CD4-positive, alpha-beta T cell (primary cell): Measurements from ENCODE around the gene PUS7. TPM values are rescaled to one million over a fixed set of nuclear protein-coding genes. Genes with fewer than 3 reads are reported as not detected.

Experiments used
- ATAC-seq: fragments of 200-7000 bp; cut with Tn5 transposase; one replicate; pipeline ENCODE4 v1.10.0; 2022; ENCODE audit warnings: mild to moderate bottlenecking; ENCODE audit not compliant: poor library complexity
- CTCF ChIA-PET: fragments of 350-600 bp; sonication (Branson Sonifier 250); formaldehyde crosslinking; loops from one replicate; lab custom pipeline; 2021; ENCODE audit warnings: antibody characterized with exemption, inconsistent platforms; lab: Charles Lee
- POLR2A ChIA-PET: fragments of 350-600 bp; sonication (Branson Sonifier 250); formaldehyde crosslinking; loops from one replicate; lab custom pipeline; 2021; ENCODE audit warnings: antibody characterized with exemption, inconsistent platforms; lab: Charles Lee
- DNase-seq, 14 experiments: peaks; one replicate each; pipeline ENCODE4 v3.0.0-alpha.2; 2013 to 2020; ENCODE audit warnings: mixed read lengths in 2 of 14
- H3K27ac ChIP-seq, 2 donors: one replicate each; pipeline versions ENCODE4 v1.5.1 to v1.7.0; 2013; ENCODE audit warnings: low read length in 2 of 2, low read depth in 1 of 2, mild to moderate bottlenecking in 1 of 2
- H3K27me3 ChIP-seq, 2 experiments: 1 replicate in 1 of 2; 2 replicates in 1 of 2; pipeline versions ENCODE4 v1.6.1 to v1.7.0; 2013; ENCODE audit warnings: low read length in 2 of 2, control low read depth in 1 of 2, mild to moderate bottlenecking in 1 of 2, moderate library complexity in 1 of 2; ENCODE audit not compliant: insufficient read depth in 2 of 2, control insufficient read depth in 1 of 2
- H3K36me3 ChIP-seq: one replicate; pipeline ENCODE4 v1.6.1; 2013; ENCODE audit warnings: low read length, control low read depth; ENCODE audit not compliant: insufficient read depth
- H3K4me1 ChIP-seq: one replicate; pipeline ENCODE4 v1.6.1; 2013; ENCODE audit warnings: low read length, control low read depth; ENCODE audit not compliant: insufficient read depth
- H3K4me3 ChIP-seq: one replicate; pipeline ENCODE4 v1.5.1; 2013; ENCODE audit warnings: mild to moderate bottlenecking, low read length, moderate library complexity
- H3K9me3 ChIP-seq, 2 experiments: 1 replicate in 1 of 2; 2 replicates in 1 of 2; pipeline versions ENCODE4 v1.6.1 to v1.7.0; 2013; ENCODE audit warnings: low read length in 2 of 2, mild to moderate bottlenecking in 2 of 2, control low read depth in 1 of 2, moderate library complexity in 1 of 2; ENCODE audit not compliant: control insufficient read depth in 1 of 2, insufficient read depth in 1 of 2
- H3K27ac Mint-ChIP-seq: one replicate; pipeline ENCODE4 v1.8.0; 2020; ENCODE audit warnings: mixed read lengths
- H3K27me3 Mint-ChIP-seq: one replicate; pipeline ENCODE4 v1.8.0; 2021; ENCODE audit warnings: mixed read lengths
- H3K36me3 Mint-ChIP-seq: one replicate; pipeline ENCODE4 v1.8.0; 2021; ENCODE audit warnings: low read depth, mixed read lengths
- H3K4me1 Mint-ChIP-seq: one replicate; pipeline ENCODE4 v1.8.0; 2021; ENCODE audit warnings: low read depth, mixed read lengths
- H3K4me3 Mint-ChIP-seq: one replicate; pipeline ENCODE4 v1.8.0; 2020; ENCODE audit warnings: mild to moderate bottlenecking, mixed read lengths
- H3K9me3 Mint-ChIP-seq: one replicate; pipeline ENCODE4 v1.8.0; 2020; ENCODE audit warnings: mixed read lengths
- intact Hi-C, 2 experiments: fragments of 100-400 bp; cut with DNase I in 1 of 2; cut with micrococcal nuclease in 1 of 2; formaldehyde crosslinking; loops; one replicate each; pipeline versions ENCODE4 v1.15.1 to v1.9.0; 2023 to 2025; cut with DNase I, micrococcal nuclease
- total RNA-seq, 174 experiments: library from RNA in 2 of 174; stranded (reverse) in 2 of 174; gene quantifications; one replicate each; pipeline ENCODE4 v1.2.3 and lab custom pipeline; 2021 to 2026
- TF ChIP-seq, protein P1 (sequence below): fragments of 200-600 bp; IDR thresholded peaks from one replicate; pipeline ENCODE4 v1.8.0; 2022; ENCODE audit warnings: antibody characterized with exemption, mild to moderate bottlenecking

Gene PUS7
- total RNA-seq, 2 experiments from 2014 or later = 2.7 TPM

DNA sequence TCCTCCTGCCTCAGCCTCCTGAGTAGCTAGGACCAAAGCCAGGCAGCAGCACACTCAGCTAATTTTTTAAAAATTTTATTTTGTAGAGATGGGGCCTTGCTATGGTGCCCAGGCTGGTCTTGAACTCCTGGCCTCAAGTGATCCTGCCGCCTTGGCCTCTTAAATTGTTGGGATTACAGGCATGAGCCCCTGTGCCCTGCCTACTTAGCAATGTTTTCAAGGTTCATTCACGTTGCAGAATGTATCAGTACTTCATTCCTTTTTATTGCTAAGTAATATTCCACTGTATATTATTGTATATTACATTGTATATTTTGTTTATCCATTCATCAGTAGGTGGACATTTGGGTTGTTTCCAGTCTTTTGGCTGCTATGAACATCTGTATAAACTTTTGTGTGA is 44.2 kb downstream of the PUS7 start:
- Histone ChIP-seq H3K4me1 (no peaks in the 10 kb centered on the region), H3K27ac (no peak overlapping the region), H3K27me3 (no peaks in the 10 kb centered on the region), H3K36me3 (no peaks in the 10 kb centered on the region), H3K4me3 (no peak overlapping the region), H3K9me3 (no peaks in the 10 kb centered on the region)
- Mint-ChIP-seq H3K4me1 (no peaks in the 10 kb centered on the region), H3K36me3 (peaks cover 11% of the 10 kb centered on the region), H3K9me3 (no peaks in the 10 kb centered on the region), H3K27me3 (no peaks in the 10 kb centered on the region), H3K27ac (no peak overlapping the region), H3K4me3 (no peak overlapping the region)
- POLR2A ChIA-PET = no interaction called here
- TF ChIP-seq, protein P1, sequence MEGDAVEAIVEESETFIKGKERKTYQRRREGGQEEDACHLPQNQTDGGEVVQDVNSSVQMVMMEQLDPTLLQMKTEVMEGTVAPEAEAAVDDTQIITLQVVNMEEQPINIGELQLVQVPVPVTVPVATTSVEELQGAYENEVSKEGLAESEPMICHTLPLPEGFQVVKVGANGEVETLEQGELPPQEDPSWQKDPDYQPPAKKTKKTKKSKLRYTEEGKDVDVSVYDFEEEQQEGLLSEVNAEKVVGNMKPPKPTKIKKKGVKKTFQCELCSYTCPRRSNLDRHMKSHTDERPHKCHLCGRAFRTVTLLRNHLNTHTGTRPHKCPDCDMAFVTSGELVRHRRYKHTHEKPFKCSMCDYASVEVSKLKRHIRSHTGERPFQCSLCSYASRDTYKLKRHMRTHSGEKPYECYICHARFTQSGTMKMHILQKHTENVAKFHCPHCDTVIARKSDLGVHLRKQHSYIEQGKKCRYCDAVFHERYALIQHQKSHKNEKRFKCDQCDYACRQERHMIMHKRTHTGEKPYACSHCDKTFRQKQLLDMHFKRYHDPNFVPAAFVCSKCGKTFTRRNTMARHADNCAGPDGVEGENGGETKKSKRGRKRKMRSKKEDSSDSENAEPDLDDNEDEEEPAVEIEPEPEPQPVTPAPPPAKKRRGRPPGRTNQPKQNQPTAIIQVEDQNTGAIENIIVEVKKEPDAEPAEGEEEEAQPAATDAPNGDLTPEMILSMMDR = no peak
- ATAC-seq = no peak
- CTCF ChIA-PET = no interaction called here
- no peak for DNase-seq
- intact Hi-C loops = no loop called here

DNA sequence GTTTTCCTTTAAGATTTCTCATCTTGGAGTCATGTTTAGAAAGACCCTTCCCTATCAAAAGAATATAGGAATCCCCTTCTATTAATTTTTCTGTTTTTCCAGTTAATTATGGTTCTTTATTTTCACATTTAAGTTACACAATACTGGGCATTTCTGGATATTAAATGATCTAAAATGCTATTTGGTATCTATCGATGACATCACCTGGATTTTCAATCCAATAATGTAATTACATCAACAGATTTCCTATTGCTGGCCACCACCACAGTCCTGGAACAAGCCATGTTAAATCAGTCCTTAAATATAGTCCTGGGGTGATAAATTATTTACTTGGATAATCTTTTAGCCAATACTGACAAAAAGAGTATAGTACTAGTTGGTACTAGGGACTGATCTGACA is 48.0 kb downstream of the PUS7 start:
- ChIA-PET CTCF (no interaction called here), POLR2A (no interaction called here)
- H3K9me3 ChIP-seq = no peaks in the 10 kb centered on the region
- no peaks in the 10 kb centered on the region for H3K9me3 Mint-ChIP-seq
- H3K27me3 ChIP-seq = no peaks in the 10 kb centered on the region
- H3K4me1 Mint-ChIP-seq = no peaks in the 10 kb centered on the region
- intact Hi-C loops = no loop called here
- no peaks in the 10 kb centered on the region for H3K36me3 Mint-ChIP-seq
- H3K27ac Mint-ChIP-seq = no peak overlapping the region
- no peak for DNase-seq
- H3K4me3 ChIP-seq = no peak overlapping the region
- ATAC-seq = no peak
- no peak overlapping the region for H3K27ac ChIP-seq
- H3K4me1 ChIP-seq = no peaks in the 10 kb centered on the region
- H3K4me3 Mint-ChIP-seq = no peak overlapping the region
- no peaks in the 10 kb centered on the region for H3K36me3 ChIP-seq
- TF ChIP-seq, protein P1 = no peak
- H3K27me3 Mint-ChIP-seq = no peaks in the 10 kb centered on the region

DNA sequence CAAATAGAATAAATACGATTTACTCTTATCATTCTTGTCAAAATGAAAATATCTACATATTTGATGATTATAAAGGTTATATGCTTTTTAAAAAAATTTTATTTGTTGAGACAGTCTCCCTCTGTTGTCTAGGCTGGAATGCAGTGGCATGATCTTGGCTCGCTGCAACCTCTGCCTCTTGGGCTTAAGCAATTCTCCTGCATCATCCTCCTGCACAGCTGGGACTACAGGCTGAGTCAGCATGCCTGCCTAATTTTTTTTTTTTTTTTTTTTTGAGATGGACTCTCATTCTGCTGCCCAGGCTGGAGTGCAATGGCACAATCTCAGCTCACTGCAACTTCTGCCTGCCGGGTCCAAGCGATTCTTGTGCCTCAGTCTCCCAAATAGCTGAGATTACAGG is 48.9 kb downstream of the PUS7 start:
- no peak overlapping the region for H3K27ac Mint-ChIP-seq
- POLR2A ChIA-PET = no interaction called here

More for the DNA sequence above, 48.9 kb downstream of the PUS7 start:
- Mint-ChIP-seq H3K4me1 (no peaks in the 10 kb centered on the region), H3K4me3 (no peak overlapping the region), H3K27me3 (no peaks in the 10 kb centered on the region), H3K9me3 (no peaks in the 10 kb centered on the region), H3K36me3 (no peaks in the 10 kb centered on the region)
- Histone ChIP-seq H3K4me3 (no peak overlapping the region), H3K27ac (no peak overlapping the region), H3K36me3 (no peaks in the 10 kb centered on the region), H3K9me3 (no peaks in the 10 kb centered on the region), H3K27me3 (no peaks in the 10 kb centered on the region), H3K4me1 (no peaks in the 10 kb centered on the region)
- DNase-seq (no peak), ATAC-seq (no peak)
- TF ChIP-seq, protein P1 = no peak
- intact Hi-C loops = no loop called here
- CTCF ChIA-PET = no interaction called here
